Panc1 (cell line): ENCODE measurements around the gene ARHGAP44. TPM values are rescaled to one million over a fixed set of nuclear protein-coding genes. Genes with fewer than 3 reads are reported as not detected.

Experiments
- ATAC-seq: fragments of 200-7000 bp; cut with Tn5 transposase; 2 replicates; pipeline ENCODE4 v1.9.1; 2020; ENCODE audit warnings: mild to moderate bottlenecking, moderate library complexity
- BruUV-seq: library from RNA; stranded (reverse); fragments of 400-500 nt; replicated peaks from 2 replicates; lab custom pipeline; 2021; lab: Mats Ljungman, UMichigan
- CTCF ChIA-PET: fragments of 300-600 bp; sonication (Branson Sonifier 250); formaldehyde crosslinking; loops from one replicate; lab custom pipeline; 2022; ENCODE audit warnings: antibody characterized with exemption; lab: Charles Lee
- POLR2A ChIA-PET: fragments of 300-600 bp; sonication (Branson Sonifier 250); formaldehyde crosslinking; loops from one replicate; lab custom pipeline; 2022; ENCODE audit warnings: antibody characterized with exemption; lab: Charles Lee
- DNase-seq: peaks from one replicate; pipeline ENCODE4 v3.0.0-alpha.2; 2010; ENCODE audit warnings: low read depth, low spot score
- H3K27ac ChIP-seq: 2 replicates; pipeline ENCODE4 v1.5.1; 2011; ENCODE audit warnings: mild to moderate bottlenecking, low read length, inconsistent platforms
- H3K27me3 ChIP-seq: fragments of 200-500 bp; sonication (Bioruptor generic); 2 replicates; pipeline ENCODE4 v1.6.0; 2014; ENCODE audit warnings: low read length, inconsistent platforms; ENCODE audit not compliant: control insufficient read depth, insufficient read depth
- H3K36me3 ChIP-seq: fragments of 200-500 bp; sonication (Bioruptor generic); 2 replicates; pipeline ENCODE4 v1.5.1; 2014; ENCODE audit warnings: inconsistent platforms, mild to moderate bottlenecking, low read length, moderate library complexity; ENCODE audit not compliant: control insufficient read depth, insufficient read depth
- H3K4me1 ChIP-seq: 2 replicates; pipeline ENCODE4 v1.5.1; 2011; ENCODE audit warnings: inconsistent platforms, mild to moderate bottlenecking, low read length, moderate library complexity; ENCODE audit not compliant: control insufficient read depth, insufficient read depth
- H3K4me3 ChIP-seq, 2 experiments: 2 replicates each; pipeline ENCODE4 v1.5.1; 2011 to 2012; ENCODE audit warnings: low read depth in 2 of 2, low read length in 2 of 2, mild to moderate bottlenecking in 2 of 2, inconsistent platforms in 1 of 2, moderate library complexity in 1 of 2
- H3K9me3 ChIP-seq: fragments of 200-500 bp; sonication (Bioruptor generic); 2 replicates; pipeline ENCODE4 v1.5.1; 2014; ENCODE audit warnings: low read depth, mild to moderate bottlenecking, inconsistent platforms, low read length, moderate library complexity; ENCODE audit not compliant: control insufficient read depth, insufficient read depth
- CTCF ChIP-seq: fragments of 450-650 bp; IDR thresholded peaks from 2 replicates; pipeline ENCODE4 v1.5.1; 2017; ENCODE audit warnings: mild to moderate bottlenecking
- POLR2AphosphoS5 ChIP-seq: IDR thresholded peaks from 2 replicates; pipeline ENCODE4 v1.6.1; 2012; ENCODE audit warnings: mild to moderate bottlenecking, low read depth, low read length, moderate library complexity
- REST ChIP-seq, 2 experiments: IDR thresholded peaks; 2 replicates each; pipeline ENCODE4 v1.6.1; 2011 to 2012; ENCODE audit warnings: low read depth in 2 of 2, control low read depth in 1 of 2, low read length in 1 of 2, mild to moderate bottlenecking in 1 of 2, moderate library complexity in 1 of 2; ENCODE audit not compliant: insufficient read depth in 1 of 2
- SIN3A ChIP-seq: IDR thresholded peaks from 2 replicates; pipeline ENCODE4 v1.6.1; 2012; ENCODE audit warnings: low read depth, mild to moderate bottlenecking, low read length, moderate library complexity, borderline replicate concordance; ENCODE audit not compliant: insufficient read depth
- TCF7L2 ChIP-seq: IDR thresholded peaks from 2 replicates; pipeline ENCODE4 v1.6.1; 2011; ENCODE audit warnings: mild to moderate bottlenecking, low read depth, low read length, inconsistent platforms
- in situ Hi-C: cut with HindIII; loops from 2 replicates; pipeline ENCODE4 v1.10.0; 2016; ENCODE audit warnings: low sequenced_read_pairs, low pct_unique_long_range_greater_than_20kb
- intact Hi-C: fragments of 100-400 bp; cut with micrococcal nuclease; formaldehyde crosslinking; loops from one replicate; pipeline ENCODE4 v1.10.0; 2022; ENCODE audit not compliant: unreplicated experiment
- total RNA-seq: library from RNA; stranded (reverse); gene quantifications from one replicate; pipeline ENCODE4 v1.2.1, GENCODE V29; 2021; ENCODE audit not compliant: unreplicated experiment

ARHGAP44 gene
- total RNA-seq, 1 experiment from 2014 or later = 0.80 TPM

GRCh38 chr17:12967962-12968361, 178.7 kb downstream of the ARHGAP44 start:
- Histone ChIP-seq H3K4me3 (no peak overlapping the region), H3K27ac (no peak overlapping the region), H3K4me1 (no peaks in the 10 kb centered on the region), H3K36me3 (no peaks in the 10 kb centered on the region), H3K27me3 (no peaks in the 10 kb centered on the region), H3K9me3 (no peaks in the 10 kb centered on the region)
- POLR2A ChIA-PET = no interaction called here
- in situ Hi-C loops (no loop called here), intact Hi-C loops (no loop called here)
- BruUV-seq = no TSS peak
- DNase-seq = no peak
- TF ChIP-seq CTCF = no peak
- TF ChIP-seq TCF7L2 = no peak
- no peak for TF ChIP-seq REST (IDR thresholded peaks at IDR 0.05; ENCODE audit: insufficient read depth in 1 of 2, low read depth in 2 of 2, low read length in 1 of 2)
- TF ChIP-seq POLR2AphosphoS5 = no peak
- no peak for TF ChIP-seq SIN3A
- CTCF ChIA-PET = no interaction called here
- no peak for ATAC-seq

GRCh38 chr17:12973496-12974004, 184.3 kb downstream of the ARHGAP44 start:
- no peaks in the 10 kb centered on the region for H3K27me3 ChIP-seq
- DNase-seq = no peak
- no peak overlapping the region for H3K27ac ChIP-seq
- no peak overlapping the region for H3K4me3 ChIP-seq
- in situ Hi-C loops (no loop called here), intact Hi-C loops (no loop called here)
- ChIA-PET CTCF (no interaction called here), POLR2A (no interaction called here)
- no peaks in the 10 kb centered on the region for H3K4me1 ChIP-seq
- H3K9me3 ChIP-seq = no peaks in the 10 kb centered on the region
- BruUV-seq = no TSS peak
- TF ChIP-seq POLR2AphosphoS5 (no peak), TCF7L2 (no peak), REST (IDR thresholded peaks at IDR 0.05; ENCODE audit: insufficient read depth in 1 of 2, low read depth in 2 of 2, low read length in 1 of 2) (no peak), SIN3A (no peak), CTCF (no peak)
- ATAC-seq = no peak
- H3K36me3 ChIP-seq = no peaks in the 10 kb centered on the region
